Cerebellar cortex (tissue), 1 donor: ENCODE data around the gene PTPRG.

Experiments
- DNase-seq: peaks from one replicate; pipeline ENCODE4 v3.0.0-alpha.2; 2015; ENCODE audit warnings: low spot score

The PTPRG gene

GRCh38 chr3:61866153-61866542, 304.8 kb downstream of the PTPRG start:
- DNase-seq: no peak

- peak; percentile 91 for DNase-seq
Observed at GRCh38 chr3:61866961-61867461, 305.6 kb downstream of the PTPRG start.

- no peak for DNase-seq
Observed at GRCh38 chr3:61868499-61868898, 307.1 kb downstream of the PTPRG start.

DNA sequence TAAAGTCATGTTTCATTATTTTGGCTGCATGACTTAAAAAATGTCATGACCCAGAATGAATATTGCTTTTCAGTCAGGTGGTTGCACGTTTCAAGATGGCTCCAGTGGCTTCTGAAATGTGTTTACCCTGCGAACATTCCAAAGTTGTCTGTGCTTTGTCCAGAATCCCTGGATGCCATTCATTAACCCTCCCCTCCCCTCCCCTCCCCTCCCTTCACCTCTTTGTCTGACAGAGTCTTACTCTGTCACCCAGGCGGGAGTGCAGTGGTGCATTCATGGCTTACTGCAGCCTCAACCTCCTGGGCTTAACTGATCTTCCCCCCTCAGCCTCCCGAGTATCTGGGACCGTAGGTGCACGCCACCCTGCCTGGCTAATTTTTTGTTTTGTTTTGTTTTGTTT, 308.0 kb downstream of the PTPRG start:
- DNase-seq: no peak

DNA sequence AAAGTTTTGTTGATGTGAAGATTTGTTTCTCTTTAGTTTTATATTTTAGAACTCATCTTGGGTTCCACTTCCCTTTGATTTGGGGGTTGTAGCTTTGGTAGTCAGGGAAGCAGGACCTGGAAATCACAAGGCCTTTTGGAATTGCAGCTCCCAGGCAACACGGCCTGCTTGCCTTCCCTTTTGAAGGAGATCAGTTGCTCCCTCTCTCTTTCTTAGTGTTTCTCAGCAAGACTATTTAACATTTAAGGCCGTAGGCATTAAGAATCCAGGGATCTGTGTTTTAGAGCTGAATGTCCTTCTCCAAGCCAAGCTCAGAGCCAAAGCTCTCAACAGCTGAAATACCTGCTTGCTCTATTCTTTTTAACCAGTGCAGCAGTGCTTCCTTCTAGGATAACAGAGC, 310.3 kb downstream of the PTPRG start:
- no peak for DNase-seq

- DNase-seq: no peak
Observed at GRCh38 chr3:61872077-61872706, 310.8 kb downstream of the PTPRG start.

GRCh38 chr3:61875046-61875844, 313.9 kb downstream of the PTPRG start:
- no peak for DNase-seq

DNA sequence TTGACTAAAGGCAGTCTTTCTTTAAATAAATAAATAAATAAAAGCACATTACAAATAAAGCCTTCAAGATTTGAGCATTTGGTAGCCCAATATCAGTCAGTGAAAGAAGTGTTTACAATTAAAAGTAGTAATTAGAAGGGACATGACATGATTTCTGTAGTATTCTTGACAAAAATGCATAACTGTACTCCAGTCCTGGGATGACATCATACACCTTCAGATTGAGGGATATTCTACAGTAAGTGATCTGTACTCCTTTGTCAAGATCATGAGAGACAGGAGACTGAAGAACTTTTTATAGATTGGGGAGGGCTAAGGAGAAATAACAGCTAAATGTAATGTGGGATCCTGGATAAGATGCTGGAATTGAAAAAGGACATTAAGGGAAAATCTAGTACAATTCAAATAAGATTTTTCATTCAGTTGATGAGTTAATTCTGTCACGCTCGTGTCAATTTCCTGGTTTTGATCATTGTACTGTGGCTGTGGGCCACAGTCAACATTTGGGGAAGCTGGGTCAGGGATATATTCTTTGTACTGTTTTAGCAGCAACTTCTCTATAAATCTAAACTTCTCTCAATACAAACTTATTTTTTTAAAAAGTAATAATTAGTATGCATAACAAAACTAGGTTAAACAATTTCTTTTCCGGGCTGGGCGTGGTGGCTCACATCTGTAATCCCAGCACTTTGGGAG, 314.8 kb downstream of the PTPRG start:
- no peak for DNase-seq

DNA sequence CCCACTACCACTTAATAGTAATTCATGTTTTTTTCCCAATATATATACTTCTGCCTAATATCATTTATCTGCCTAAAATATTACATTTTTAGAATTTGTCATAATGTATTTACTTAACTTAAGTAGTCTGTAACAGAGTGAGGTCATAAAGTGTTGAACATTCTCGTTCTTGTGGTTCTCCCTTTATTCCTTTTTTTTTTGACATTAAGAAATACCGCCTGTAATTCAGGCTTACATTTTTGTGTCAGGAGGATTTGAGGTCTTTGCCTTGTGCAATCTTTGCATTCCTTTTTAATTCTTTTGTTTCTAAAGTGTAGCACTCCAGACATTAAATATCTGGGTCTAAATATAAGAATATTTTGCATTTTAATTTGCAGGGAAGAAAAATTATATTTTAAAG, 315.4 kb downstream of the PTPRG start:
- no peak for DNase-seq

- DNase-seq: no peak
Observed at GRCh38 chr3:61877359-61878138, 316.2 kb downstream of the PTPRG start.

DNA sequence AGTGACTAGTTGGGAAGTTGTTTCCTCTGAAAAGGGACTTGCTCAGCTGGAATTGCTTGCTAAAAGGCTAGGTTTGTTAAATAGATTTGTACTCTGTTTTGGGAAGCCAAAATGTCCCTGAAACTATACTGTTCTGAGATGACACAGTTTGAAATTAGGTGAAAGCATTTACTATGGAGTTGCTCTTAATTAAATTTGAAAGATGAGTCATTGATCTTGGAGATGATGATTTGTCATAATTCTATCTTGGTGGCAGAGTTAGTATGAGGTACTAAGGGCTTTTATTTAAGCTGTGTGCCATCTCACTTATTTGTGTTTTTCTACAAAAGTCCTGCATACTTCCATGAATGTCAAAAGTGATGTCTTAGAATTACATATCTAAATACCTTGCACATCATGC, 320.9 kb downstream of the PTPRG start:
- DNase-seq: no peak

DNA sequence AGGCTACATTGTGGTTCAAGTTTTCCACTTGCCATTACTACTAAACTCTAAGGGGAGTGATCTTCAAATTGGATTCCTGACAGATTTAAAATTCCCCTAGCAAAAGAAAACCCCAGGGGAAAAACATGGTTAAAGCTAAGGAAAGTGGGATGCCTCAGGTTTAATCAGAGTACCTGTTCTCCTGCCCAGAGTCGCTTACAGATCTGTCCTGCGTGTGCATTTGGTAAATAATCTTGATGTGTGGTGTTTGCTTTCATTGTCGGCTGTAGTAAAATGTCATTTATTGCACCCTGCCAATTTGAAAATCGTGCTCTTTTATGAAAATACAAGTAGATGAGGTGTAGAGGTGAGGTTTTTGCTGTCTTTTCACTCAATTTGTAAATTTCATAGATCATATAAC, 323.4 kb downstream of the PTPRG start:
- no peak for DNase-seq

GRCh38 chr3:61885414-61885813, 324.0 kb downstream of the PTPRG start:
- DNase-seq: no peak

- DNase-seq: no peak
Observed at GRCh38 chr3:61887206-61887605, 325.8 kb downstream of the PTPRG start.

DNA sequence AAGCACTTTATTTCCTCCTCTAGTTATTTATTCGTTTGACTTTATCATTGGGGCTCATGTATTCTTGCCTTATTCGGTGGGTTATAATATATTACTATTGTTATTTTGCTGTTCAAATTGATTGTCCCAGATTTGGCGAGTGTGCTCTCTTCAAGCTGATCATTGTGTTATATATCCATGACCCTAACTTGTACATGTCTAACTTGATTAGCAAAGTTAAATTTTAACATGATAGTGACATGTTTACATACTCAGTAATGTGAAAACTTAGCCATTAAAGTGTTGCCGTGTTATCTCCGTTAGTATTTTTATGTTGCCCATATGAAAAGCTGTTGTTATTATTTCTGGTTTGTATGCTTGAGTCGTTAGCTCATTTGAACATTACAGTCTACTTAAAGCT, 327.9 kb downstream of the PTPRG start:
- no peak for DNase-seq

- DNase-seq: no peak
Observed at GRCh38 chr3:61890167-61890566, 328.8 kb downstream of the PTPRG start.

DNA sequence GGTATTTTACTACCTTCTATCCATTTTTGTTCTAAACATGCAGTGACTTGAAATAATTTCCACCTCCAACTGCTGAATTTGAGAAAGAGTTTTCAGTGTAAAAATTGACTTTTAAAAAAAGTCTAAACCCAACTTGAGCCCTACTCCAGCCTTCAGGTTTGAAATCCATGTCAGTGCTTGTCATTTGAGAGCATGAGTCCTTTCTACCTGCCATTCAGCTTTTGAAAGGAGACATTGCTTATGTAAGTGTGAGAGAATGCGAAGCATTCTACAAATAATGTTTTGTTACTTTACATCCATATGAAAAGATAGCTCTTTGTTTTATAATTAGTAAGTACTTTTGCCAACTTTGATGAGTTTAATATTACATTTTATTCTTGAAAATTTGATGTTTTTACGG, 329.2 kb downstream of the PTPRG start:
- no peak for DNase-seq

GRCh38 chr3:61892891-61893290, 331.5 kb downstream of the PTPRG start:
- no peak for DNase-seq

- DNase-seq: no peak
Observed at GRCh38 chr3:61893840-61894566, 332.6 kb downstream of the PTPRG start.

- DNase-seq: no peak
Observed at GRCh38 chr3:61894988-61895935, 333.9 kb downstream of the PTPRG start.
